Right lobe of liver (tissue), 4 donors: Measurements from ENCODE around the gene ZNF304.

Experiments
- CTCF ChIP-seq, 4 donors: fragments of 200-600 bp in 3 of 4; fragments of 450-650 bp in 1 of 4; IDR thresholded peaks; one replicate each; pipeline versions ENCODE4 v1.5.1 to v1.8.0; 2016 to 2022; ENCODE audit warnings: antibody characterized with exemption in 4 of 4, mild to moderate bottlenecking in 2 of 4
- POLR2A ChIP-seq: fragments of 450-650 bp; IDR thresholded peaks from one replicate; pipeline ENCODE4 v1.6.1; 2017; ENCODE audit warnings: antibody characterized with exemption, mild to moderate bottlenecking
- donor health status: DM: no; HTN: no; CAD: no.
- donor health status: DM: no; HTN: no; CAD: no.
- donor health status: DM: no; HTN: yes; CAD: no.

- no peak for TF ChIP-seq POLR2A
- TF ChIP-seq CTCF (IDR thresholded peaks at IDR 0.05), result no peak
Measured at GRCh38 chr19:57302020-57302465, 49.0 kb upstream of the ZNF304 start.
